ENCODE data around the gene ABCC8. TPM values are rescaled to one million over a fixed set of nuclear protein-coding genes. Genes with fewer than 3 reads are reported as not detected.

Gene ABCC8
- total RNA-seq, 4 donors from 2014 or later: 0.40 to 4.0 (median 3.5) TPM

DNA sequence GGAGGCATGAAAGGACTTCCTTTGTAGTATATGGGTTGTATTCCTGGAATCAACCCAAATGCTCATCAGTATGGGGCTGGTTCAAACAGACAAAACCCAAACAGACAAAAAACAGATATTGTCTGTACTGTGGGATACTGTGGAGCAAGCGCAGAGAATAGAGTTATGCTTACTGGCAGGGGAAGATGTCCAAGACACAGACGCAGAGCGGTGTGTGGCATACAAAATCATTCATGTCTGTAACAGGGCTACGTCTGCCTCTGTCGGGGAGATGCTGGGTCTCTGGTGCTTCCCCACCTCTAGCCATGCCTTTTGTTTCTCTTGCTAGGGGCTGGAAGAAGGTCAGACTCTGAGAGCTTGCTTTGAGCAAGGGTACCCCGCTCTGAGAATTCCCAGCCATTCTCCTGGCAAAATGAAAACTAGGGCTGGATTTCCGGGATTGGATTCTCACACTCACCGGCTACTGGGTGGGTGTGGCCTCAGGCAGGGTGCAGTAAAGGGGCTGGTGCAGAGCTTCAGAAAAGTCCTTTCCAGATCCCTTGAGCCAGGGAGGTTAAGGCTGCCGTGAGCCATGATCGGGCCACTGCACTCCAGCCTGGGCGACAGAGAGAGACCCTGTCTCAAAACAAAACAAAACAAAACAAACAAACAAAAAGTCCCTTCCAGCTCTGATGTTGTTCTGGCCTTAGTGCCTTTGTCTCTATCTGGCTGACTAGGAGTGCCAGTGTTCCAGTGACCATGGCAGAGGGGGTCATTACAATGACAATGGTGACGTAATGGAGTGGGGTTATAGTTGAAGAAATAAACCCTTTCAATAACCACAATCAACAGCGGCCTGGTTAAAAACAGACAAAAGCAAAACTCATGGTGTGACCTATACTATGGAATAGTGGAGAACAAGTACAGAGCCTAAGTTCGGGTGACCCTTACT lies 2.9 kb upstream of the ABCC8 start:
- H3K36me3 ChIP-seq: no peaks in the 10 kb centered on the region
- 31 to 36% methylated on average over 9 to 14 of the region's 14 CpGs for WGBS, 2 donors (ENCODE audit: low coverage in 1 of 2)
- no peak overlapping the region for H3K4me3 ChIP-seq
- no peak overlapping the region for H3K27ac ChIP-seq
- DNase-seq: peak; percentile 41
- H3K4me1 ChIP-seq: peaks cover 0 to 10% (median 2%) of the 10 kb centered on the region in 4 donors
- no peaks in the 10 kb centered on the region for H3K9me3 ChIP-seq
- TF ChIP-seq POLR2A (IDR thresholded peaks at IDR 0.05) (no peak), POLR2AphosphoS5 (IDR thresholded peaks at IDR 0.05) (no peak), EP300 (IDR thresholded peaks at IDR 0.05; ENCODE audit: low read depth) (no peak)
- TF ChIP-seq, protein P1, sequence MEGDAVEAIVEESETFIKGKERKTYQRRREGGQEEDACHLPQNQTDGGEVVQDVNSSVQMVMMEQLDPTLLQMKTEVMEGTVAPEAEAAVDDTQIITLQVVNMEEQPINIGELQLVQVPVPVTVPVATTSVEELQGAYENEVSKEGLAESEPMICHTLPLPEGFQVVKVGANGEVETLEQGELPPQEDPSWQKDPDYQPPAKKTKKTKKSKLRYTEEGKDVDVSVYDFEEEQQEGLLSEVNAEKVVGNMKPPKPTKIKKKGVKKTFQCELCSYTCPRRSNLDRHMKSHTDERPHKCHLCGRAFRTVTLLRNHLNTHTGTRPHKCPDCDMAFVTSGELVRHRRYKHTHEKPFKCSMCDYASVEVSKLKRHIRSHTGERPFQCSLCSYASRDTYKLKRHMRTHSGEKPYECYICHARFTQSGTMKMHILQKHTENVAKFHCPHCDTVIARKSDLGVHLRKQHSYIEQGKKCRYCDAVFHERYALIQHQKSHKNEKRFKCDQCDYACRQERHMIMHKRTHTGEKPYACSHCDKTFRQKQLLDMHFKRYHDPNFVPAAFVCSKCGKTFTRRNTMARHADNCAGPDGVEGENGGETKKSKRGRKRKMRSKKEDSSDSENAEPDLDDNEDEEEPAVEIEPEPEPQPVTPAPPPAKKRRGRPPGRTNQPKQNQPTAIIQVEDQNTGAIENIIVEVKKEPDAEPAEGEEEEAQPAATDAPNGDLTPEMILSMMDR (IDR thresholded peaks at IDR 0.05): no peak
- intact Hi-C loops (cut with DNase I; ENCODE audit: low total_unique reads): no loop called here
- peaks cover 48% of the 10 kb centered on the region for H3K27me3 ChIP-seq
- in situ Hi-C loops (cut with MboI; ENCODE audit: low pct_ligation_motif_present in 1 of 4, low pct_unique_long_range_greater_than_20kb in 1 of 4, low sequenced_read_pairs in 3 of 4): no loop called here

DNA sequence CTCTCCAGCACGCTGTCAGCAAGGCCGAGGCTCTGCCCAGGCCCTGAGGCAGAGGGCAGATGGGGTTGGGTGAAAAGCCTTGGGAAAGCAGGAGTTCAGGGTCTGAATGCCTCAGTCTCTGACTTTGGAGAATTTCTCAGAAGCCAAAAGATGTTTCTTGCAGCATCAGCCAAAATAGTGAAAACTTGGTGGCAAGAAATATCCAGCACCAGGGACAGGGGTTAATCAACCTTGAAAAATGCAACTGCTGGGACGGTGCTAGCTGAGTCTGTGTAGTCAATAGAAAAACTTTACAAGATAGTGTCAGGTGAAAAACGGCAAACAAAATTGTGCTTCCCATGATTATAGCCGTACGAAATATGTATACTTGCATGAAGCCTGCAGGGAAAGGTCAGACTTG lies 1.4 kb upstream of the ABCC8 start:
- in situ Hi-C loops (cut with MboI; ENCODE audit: low pct_ligation_motif_present in 1 of 4, low pct_unique_long_range_greater_than_20kb in 1 of 4, low sequenced_read_pairs in 3 of 4): no loop called here
- no peak for DNase-seq
- intact Hi-C loops (cut with DNase I; ENCODE audit: low total_unique reads): no loop called here
- H3K4me3 ChIP-seq: no peak overlapping the region
- H3K27ac ChIP-seq: no peak overlapping the region
- 47 to 53% methylated on average over 4 to 6 of the region's 6 CpGs for WGBS, 2 donors (ENCODE audit: low coverage in 1 of 2)
- H3K4me1 ChIP-seq: peaks cover 0 to 10% (median 2%) of the 10 kb centered on the region in 4 donors
- peaks cover 63% of the 10 kb centered on the region for H3K27me3 ChIP-seq
- H3K9me3 ChIP-seq: no peaks in the 10 kb centered on the region
- TF ChIP-seq, protein P1 (IDR thresholded peaks at IDR 0.05): no peak
- no peak for TF ChIP-seq EP300 (IDR thresholded peaks at IDR 0.05; ENCODE audit: low read depth)
- TF ChIP-seq POLR2AphosphoS5 (IDR thresholded peaks at IDR 0.05): no peak
- TF ChIP-seq POLR2A (IDR thresholded peaks at IDR 0.05): no peak
- H3K36me3 ChIP-seq: no peaks in the 10 kb centered on the region

DNA sequence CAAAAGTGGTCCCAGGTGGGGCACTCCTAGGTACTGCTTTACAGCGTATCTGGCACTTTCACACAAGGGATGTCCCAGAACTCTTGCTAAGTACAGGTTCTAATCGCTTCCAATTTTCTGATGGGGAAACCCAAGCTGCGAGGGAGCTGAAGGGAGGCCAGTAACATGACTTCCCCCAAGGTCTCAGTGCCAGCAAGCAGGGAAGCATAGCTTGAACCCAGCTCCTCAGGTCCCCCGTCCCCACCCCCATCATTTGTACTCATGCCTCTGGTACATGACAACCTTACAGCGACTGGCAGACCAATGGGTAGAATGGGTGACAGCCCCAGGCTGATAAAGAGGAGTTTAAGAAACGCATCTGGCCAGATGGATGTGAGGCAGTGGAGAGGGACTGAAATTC lies 716 bp upstream of the ABCC8 start:
- Histone ChIP-seq H3K27ac (no peak overlapping the region), H3K4me3 (no peak overlapping the region), H3K4me1 (peaks cover 0 to 10% (median 2%) of the 10 kb centered on the region in 4 donors), H3K27me3 (peaks cover 69% of the 10 kb centered on the region), H3K9me3 (no peaks in the 10 kb centered on the region), H3K36me3 (no peaks in the 10 kb centered on the region)
- intact Hi-C loops (cut with DNase I; ENCODE audit: low total_unique reads) (no loop called here), in situ Hi-C loops (cut with MboI; ENCODE audit: low pct_ligation_motif_present in 1 of 4, low pct_unique_long_range_greater_than_20kb in 1 of 4, low sequenced_read_pairs in 3 of 4) (no loop called here)
- DNase-seq: no peak
- WGBS, 2 donors (ENCODE audit: low coverage in 1 of 2): 20 to 62% methylated on average over 1 to 6 of the region's 6 CpGs
- TF ChIP-seq POLR2A (IDR thresholded peaks at IDR 0.05): no peak
- TF ChIP-seq EP300 (IDR thresholded peaks at IDR 0.05; ENCODE audit: low read depth): no peak
- no peak for TF ChIP-seq POLR2AphosphoS5 (IDR thresholded peaks at IDR 0.05)
- TF ChIP-seq, protein P1 (IDR thresholded peaks at IDR 0.05): no peak

DNA sequence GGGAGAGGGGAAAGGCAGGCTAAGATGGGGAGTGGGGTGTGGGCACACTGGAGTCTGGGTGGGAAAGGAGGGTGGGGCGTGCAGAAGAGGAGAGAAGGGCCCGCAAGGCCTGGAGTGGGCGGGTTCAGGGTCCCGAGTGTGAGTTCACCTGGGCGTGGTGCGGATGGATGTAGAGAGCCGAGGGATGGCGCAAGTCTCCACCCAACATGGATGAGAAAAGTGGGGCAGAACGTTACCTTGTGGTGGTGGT lies 364 bp upstream of the ABCC8 start:
- Histone ChIP-seq H3K27me3 (peaks cover 71% of the 10 kb centered on the region), H3K36me3 (no peaks in the 10 kb centered on the region), H3K4me3 (no peak overlapping the region), H3K9me3 (no peaks in the 10 kb centered on the region), H3K27ac (no peak overlapping the region), H3K4me1 (peaks cover 0 to 10% (median 2%) of the 10 kb centered on the region in 4 donors)
- DNase-seq: no peak
- intact Hi-C loops (cut with DNase I; ENCODE audit: low total_unique reads): no loop called here
- 10 to 14% methylated on average over 4 to 9 of the region's 9 CpGs for WGBS, 2 donors (ENCODE audit: low coverage in 1 of 2)
- no peak for TF ChIP-seq POLR2A (IDR thresholded peaks at IDR 0.05)
- no peak for TF ChIP-seq POLR2AphosphoS5 (IDR thresholded peaks at IDR 0.05)
- TF ChIP-seq, protein P1 (IDR thresholded peaks at IDR 0.05): no peak
- no peak for TF ChIP-seq EP300 (IDR thresholded peaks at IDR 0.05; ENCODE audit: low read depth)
- in situ Hi-C loops (cut with MboI; ENCODE audit: low pct_ligation_motif_present in 1 of 4, low pct_unique_long_range_greater_than_20kb in 1 of 4, low sequenced_read_pairs in 3 of 4): no loop called here

Data from transverse colon (tissue), 4 donors.